Neural cell (in vitro differentiated cells): ENCODE data around the gene ZNF3. TPM values are rescaled to one million over a fixed set of nuclear protein-coding genes. Genes with fewer than 3 reads are reported as not detected.

Experiments
- H2AFZ ChIP-seq: fragments of 200-600, 300-800 bp; sonication (generic), shearing (Covaris generic); 2 replicates; pipeline ENCODE4 v1.6.0; 2014; ENCODE audit warnings: low read depth, mild to moderate bottlenecking, antibody characterized with exemption, low read length, moderate library complexity
- H3F3A ChIP-seq: fragments of 200-600 bp; shearing (Covaris generic); 2 replicates; pipeline ENCODE4 v1.6.1; 2016; ENCODE audit warnings: mild to moderate bottlenecking, moderate library complexity, mixed read lengths, antibody characterized with exemption, low read length; ENCODE audit not compliant: insufficient read depth, poor library complexity, severe bottlenecking
- H3K27ac ChIP-seq: fragments of 200-600, 300-800 bp; sonication (generic), shearing (Covaris generic); 2 replicates; pipeline ENCODE4 v1.5.1; 2014; ENCODE audit warnings: mild to moderate bottlenecking, low read length, moderate library complexity
- H3K27me3 ChIP-seq: fragments of 300-800, 200-600 bp; sonication (generic), shearing (Covaris generic); 2 replicates; pipeline ENCODE4 v1.6.0; 2014; ENCODE audit warnings: mild to moderate bottlenecking, low read depth, low read length, moderate library complexity; ENCODE audit not compliant: insufficient read depth
- H3K36me3 ChIP-seq: fragments of 300-800, 200-600 bp; sonication (generic), shearing (Covaris generic); 2 replicates; pipeline ENCODE4 v1.5.1; 2014; ENCODE audit warnings: mild to moderate bottlenecking, antibody characterized with exemption, low read length, moderate library complexity; ENCODE audit not compliant: insufficient read depth
- H3K4me2 ChIP-seq: fragments of 300-800, 200-600 bp; sonication (generic), shearing (Covaris generic); 2 replicates; pipeline ENCODE4 v1.6.0; 2014; ENCODE audit warnings: mild to moderate bottlenecking, low read length
- H3K4me3 ChIP-seq: fragments of 300-800, 200-600 bp; sonication (generic), shearing (Covaris generic); 2 replicates; pipeline ENCODE4 v1.5.1; 2014; ENCODE audit warnings: mild to moderate bottlenecking, low read length, moderate library complexity
- H3K79me2 ChIP-seq: fragments of 200-600 bp; shearing (Covaris generic); replicated peaks from 2 replicates; pipeline ENCODE4 v1.6.0; 2014; ENCODE audit warnings: mild to moderate bottlenecking, low read length, moderate library complexity; ENCODE audit not compliant: insufficient read depth
- H3K9ac ChIP-seq: fragments of 300-800, 200-600 bp; sonication (generic), shearing (Covaris generic); 2 replicates; pipeline ENCODE4 v1.6.1; 2016; ENCODE audit warnings: mild to moderate bottlenecking, low read length, mixed read lengths
- H3K9me2 ChIP-seq: fragments of 200-600 bp; shearing (Covaris generic); 2 replicates; pipeline ENCODE4 v1.6.1; 2016; ENCODE audit warnings: mild to moderate bottlenecking, low read length, mixed read lengths; ENCODE audit not compliant: insufficient read depth
- H3K9me3 ChIP-seq: fragments of 200-600, 300-800 bp; sonication (generic), shearing (Covaris generic); 2 replicates; pipeline ENCODE4 v1.6.1; 2016; ENCODE audit warnings: mild to moderate bottlenecking, mixed run types, low read length, moderate library complexity, mixed read lengths
- H4K20me1 ChIP-seq: fragments of 200-600 bp; shearing (Covaris generic); 2 replicates; pipeline ENCODE4 v1.6.1; 2016; ENCODE audit warnings: mild to moderate bottlenecking, mixed run types; ENCODE audit not compliant: insufficient read depth
- EP300 ChIP-seq: fragments of 450-650 bp; conservative IDR thresholded peaks from 2 replicates; pipeline ENCODE4 v1.6.1; 2014; ENCODE audit warnings: antibody characterized with exemption, mild to moderate bottlenecking, moderate library complexity; ENCODE audit not compliant: poor library complexity, severe bottlenecking
- EZH2 ChIP-seq: fragments of 200-600, 300-800 bp; shearing (Covaris generic), sonication (generic); IDR thresholded peaks from 2 replicates; pipeline ENCODE4 v1.6.1; 2014; ENCODE audit warnings: antibody characterized with exemption, low read length, borderline replicate concordance, mild to moderate bottlenecking; ENCODE audit not compliant: insufficient read depth, poor library complexity, severe bottlenecking
- MXI1 ChIP-seq: fragments of 450-650 bp; conservative IDR thresholded peaks from 2 replicates; pipeline ENCODE4 v1.6.1; 2014; ENCODE audit warnings: antibody characterized with exemption, mild to moderate bottlenecking; ENCODE audit not compliant: poor library complexity, severe bottlenecking
- POLR2AphosphoS5 ChIP-seq: IDR thresholded peaks from 2 replicates; pipeline ENCODE4 v1.6.1; 2012
- RAD21 ChIP-seq: fragments of 450-650 bp; conservative IDR thresholded peaks from 2 replicates; pipeline ENCODE4 v1.6.1; 2014; ENCODE audit warnings: antibody characterized with exemption, mild to moderate bottlenecking, moderate library complexity
- SMC3 ChIP-seq: fragments of 450-650 bp; conservative IDR thresholded peaks from 2 replicates; pipeline ENCODE4 v1.6.1; 2014; ENCODE audit warnings: antibody characterized with exemption, mild to moderate bottlenecking, moderate library complexity; ENCODE audit not compliant: poor library complexity
- TAF1 ChIP-seq: IDR thresholded peaks from 2 replicates; pipeline ENCODE4 v1.6.1; 2012; ENCODE audit warnings: low read depth
- polyA plus RNA-seq: library from polyadenylated mRNA; depleted of rRNA; stranded (reverse); fragments of >200 nt; gene quantifications from 2 replicates; pipeline ENCODE4 v1.2.3, GENCODE V29; 2014
- TF ChIP-seq, protein P1 (sequence below): fragments of 450-650 bp; IDR thresholded peaks from 2 replicates; pipeline ENCODE4 v1.5.1; 2014; ENCODE audit warnings: antibody characterized with exemption, mild to moderate bottlenecking, moderate library complexity; ENCODE audit not compliant: poor library complexity, severe bottlenecking
- TF ChIP-seq, protein P2 (sequence below): IDR thresholded peaks from 2 replicates; pipeline ENCODE4 v1.6.1; 2012; ENCODE audit warnings: borderline replicate concordance

ZNF3 gene
- polyA plus RNA-seq, 1 donor from 2014 or later: 57.2 TPM

DNA sequence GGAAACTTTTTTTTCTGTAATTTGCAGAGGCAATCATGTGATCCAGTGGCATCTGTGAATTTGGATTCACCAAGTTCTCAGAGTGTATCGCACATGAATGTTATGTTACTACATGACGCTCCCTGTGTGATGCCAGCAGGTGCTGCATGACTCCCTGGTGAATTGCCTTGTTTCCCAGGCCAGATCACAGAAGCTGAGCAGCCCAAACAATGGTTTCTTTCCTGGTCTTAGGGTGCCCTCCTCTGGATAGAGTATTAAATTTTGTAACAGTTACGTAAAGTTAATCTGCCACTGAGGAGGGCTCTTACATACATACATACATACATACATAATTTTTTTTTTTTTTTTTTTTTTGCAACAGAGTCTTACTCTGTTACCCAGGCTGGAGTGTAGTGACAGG is 28.3 kb downstream of the ZNF3 start:
- no peak overlapping the region for H3K9ac ChIP-seq
- no peak overlapping the region for H3K27ac ChIP-seq

DNA sequence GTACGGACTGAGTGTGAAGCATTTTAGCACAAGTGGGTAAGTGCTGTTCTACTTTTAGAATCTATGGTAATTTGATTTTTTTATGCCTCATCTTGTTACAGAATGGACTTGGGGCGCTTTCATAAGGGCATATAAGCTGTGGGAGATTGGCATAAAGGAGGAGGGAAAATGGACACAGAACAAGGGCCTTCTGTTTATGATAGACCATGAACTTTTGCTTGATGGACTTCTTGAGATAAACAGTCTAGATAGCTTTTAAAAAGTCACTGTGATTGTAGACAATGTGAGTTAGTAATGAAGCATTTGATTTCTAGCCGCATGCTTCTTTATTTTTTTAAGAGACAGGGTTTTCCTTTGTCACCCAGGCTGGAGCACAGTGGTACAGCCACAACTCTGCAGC is 29.9 kb downstream of the ZNF3 start:
- H3K9me3 ChIP-seq: no peaks in the 10 kb centered on the region
- H3K4me2 ChIP-seq: no peak overlapping the region
- no peaks in the 10 kb centered on the region for H3K36me3 ChIP-seq
- no peaks in the 10 kb centered on the region for H4K20me1 ChIP-seq
- no peak for TF ChIP-seq EZH2
- TF ChIP-seq MXI1: no peak
- TF ChIP-seq EP300: no peak
- TF ChIP-seq SMC3: no peak
- TF ChIP-seq, protein P1, sequence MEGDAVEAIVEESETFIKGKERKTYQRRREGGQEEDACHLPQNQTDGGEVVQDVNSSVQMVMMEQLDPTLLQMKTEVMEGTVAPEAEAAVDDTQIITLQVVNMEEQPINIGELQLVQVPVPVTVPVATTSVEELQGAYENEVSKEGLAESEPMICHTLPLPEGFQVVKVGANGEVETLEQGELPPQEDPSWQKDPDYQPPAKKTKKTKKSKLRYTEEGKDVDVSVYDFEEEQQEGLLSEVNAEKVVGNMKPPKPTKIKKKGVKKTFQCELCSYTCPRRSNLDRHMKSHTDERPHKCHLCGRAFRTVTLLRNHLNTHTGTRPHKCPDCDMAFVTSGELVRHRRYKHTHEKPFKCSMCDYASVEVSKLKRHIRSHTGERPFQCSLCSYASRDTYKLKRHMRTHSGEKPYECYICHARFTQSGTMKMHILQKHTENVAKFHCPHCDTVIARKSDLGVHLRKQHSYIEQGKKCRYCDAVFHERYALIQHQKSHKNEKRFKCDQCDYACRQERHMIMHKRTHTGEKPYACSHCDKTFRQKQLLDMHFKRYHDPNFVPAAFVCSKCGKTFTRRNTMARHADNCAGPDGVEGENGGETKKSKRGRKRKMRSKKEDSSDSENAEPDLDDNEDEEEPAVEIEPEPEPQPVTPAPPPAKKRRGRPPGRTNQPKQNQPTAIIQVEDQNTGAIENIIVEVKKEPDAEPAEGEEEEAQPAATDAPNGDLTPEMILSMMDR: no peak
- TF ChIP-seq TAF1: no peak
- TF ChIP-seq POLR2AphosphoS5: no peak
- TF ChIP-seq RAD21: no peak
- TF ChIP-seq, protein P2, sequence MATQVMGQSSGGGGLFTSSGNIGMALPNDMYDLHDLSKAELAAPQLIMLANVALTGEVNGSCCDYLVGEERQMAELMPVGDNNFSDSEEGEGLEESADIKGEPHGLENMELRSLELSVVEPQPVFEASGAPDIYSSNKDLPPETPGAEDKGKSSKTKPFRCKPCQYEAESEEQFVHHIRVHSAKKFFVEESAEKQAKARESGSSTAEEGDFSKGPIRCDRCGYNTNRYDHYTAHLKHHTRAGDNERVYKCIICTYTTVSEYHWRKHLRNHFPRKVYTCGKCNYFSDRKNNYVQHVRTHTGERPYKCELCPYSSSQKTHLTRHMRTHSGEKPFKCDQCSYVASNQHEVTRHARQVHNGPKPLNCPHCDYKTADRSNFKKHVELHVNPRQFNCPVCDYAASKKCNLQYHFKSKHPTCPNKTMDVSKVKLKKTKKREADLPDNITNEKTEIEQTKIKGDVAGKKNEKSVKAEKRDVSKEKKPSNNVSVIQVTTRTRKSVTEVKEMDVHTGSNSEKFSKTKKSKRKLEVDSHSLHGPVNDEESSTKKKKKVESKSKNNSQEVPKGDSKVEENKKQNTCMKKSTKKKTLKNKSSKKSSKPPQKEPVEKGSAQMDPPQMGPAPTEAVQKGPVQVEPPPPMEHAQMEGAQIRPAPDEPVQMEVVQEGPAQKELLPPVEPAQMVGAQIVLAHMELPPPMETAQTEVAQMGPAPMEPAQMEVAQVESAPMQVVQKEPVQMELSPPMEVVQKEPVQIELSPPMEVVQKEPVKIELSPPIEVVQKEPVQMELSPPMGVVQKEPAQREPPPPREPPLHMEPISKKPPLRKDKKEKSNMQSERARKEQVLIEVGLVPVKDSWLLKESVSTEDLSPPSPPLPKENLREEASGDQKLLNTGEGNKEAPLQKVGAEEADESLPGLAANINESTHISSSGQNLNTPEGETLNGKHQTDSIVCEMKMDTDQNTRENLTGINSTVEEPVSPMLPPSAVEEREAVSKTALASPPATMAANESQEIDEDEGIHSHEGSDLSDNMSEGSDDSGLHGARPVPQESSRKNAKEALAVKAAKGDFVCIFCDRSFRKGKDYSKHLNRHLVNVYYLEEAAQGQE: no peak
- no peak overlapping the region for H3K27ac ChIP-seq
- H3K79me2 ChIP-seq: peaks cover 17% of the 10 kb centered on the region
- H3K9me2 ChIP-seq: no peaks in the 10 kb centered on the region
- no peak overlapping the region for H2AFZ ChIP-seq
- H3K27me3 ChIP-seq: no peaks in the 10 kb centered on the region
- H3K4me3 ChIP-seq: peak overlapping the region; percentile 25
- H3K9ac ChIP-seq: no peak overlapping the region
- H3F3A ChIP-seq: no peaks in the 10 kb centered on the region

More for the DNA sequence above, 28.3 kb downstream of the ZNF3 start:
- H3K27me3 ChIP-seq: no peaks in the 10 kb centered on the region
- no peaks in the 10 kb centered on the region for H4K20me1 ChIP-seq
- peaks cover 7% of the 10 kb centered on the region for H3K36me3 ChIP-seq
- H3K4me2 ChIP-seq: no peak overlapping the region
- TF ChIP-seq EP300: no peak
- TF ChIP-seq POLR2AphosphoS5: no peak
- peak; percentile 25 for TF ChIP-seq RAD21
- no peak for TF ChIP-seq MXI1
- TF ChIP-seq, protein P2: no peak
- no peak for TF ChIP-seq SMC3
- TF ChIP-seq EZH2: no peak
- no peak for TF ChIP-seq TAF1
- TF ChIP-seq, protein P1: peak; percentile 32
- H3K9me3 ChIP-seq: no peaks in the 10 kb centered on the region
- no peaks in the 10 kb centered on the region for H3K9me2 ChIP-seq
- no peaks in the 10 kb centered on the region for H3F3A ChIP-seq
- peaks cover 17% of the 10 kb centered on the region for H3K79me2 ChIP-seq
- no peak overlapping the region for H2AFZ ChIP-seq
- no peak overlapping the region for H3K4me3 ChIP-seq
